CMK (cell line): ENCODE results near the gene DNAJC27.
"Not testable (repeated sequence)": the region's sequence is repeated elsewhere in the genome, so short reads cannot be mapped to it uniquely, and the experiment has no call there.

ENCODE experiments used
- DNase-seq: peaks from one replicate; pipeline ENCODE4 v3.0.0-alpha.2; 2010; ENCODE audit warnings: low read depth

Gene DNAJC27

GRCh38 chr2:24971536-24972314 lies at the start of gene DNAJC27:
Gene DNAJC27, minus strand, starts transcription at chr2:24971955. Its CDS starts 51 bp downstream, at chr2:24971904.
- peak; percentile 96 for DNase-seq

GRCh38 chr2:25018681-25019080 lies 46.9 kb upstream of the DNAJC27 start:
- DNase-seq = no peak

- DNase-seq = no peak
Observed at GRCh38 chr2:25014631-25015030, 42.9 kb upstream of the DNAJC27 start.

DNA sequence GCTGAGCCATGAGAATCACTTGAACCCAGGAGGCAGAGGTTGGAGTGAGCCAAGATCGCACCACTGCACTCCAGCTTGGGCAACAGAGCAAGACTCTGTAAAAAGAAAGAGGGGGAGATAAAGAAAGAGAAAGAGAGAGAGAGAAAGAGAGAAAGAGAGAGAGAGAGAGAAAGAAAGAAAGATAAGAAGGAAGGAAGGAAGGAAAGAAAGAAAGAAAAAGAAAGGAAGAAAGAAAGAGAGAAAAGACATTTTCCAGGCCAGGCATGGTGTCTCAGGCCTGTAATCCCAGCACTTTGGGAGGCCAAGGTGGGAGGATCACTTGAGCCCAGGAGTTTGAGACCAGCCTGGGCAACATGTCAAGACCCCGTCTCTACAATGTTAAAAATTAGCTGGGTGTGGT lies 39.6 kb upstream of the DNAJC27 start:
- DNase-seq = not testable (repeated sequence)

DNA sequence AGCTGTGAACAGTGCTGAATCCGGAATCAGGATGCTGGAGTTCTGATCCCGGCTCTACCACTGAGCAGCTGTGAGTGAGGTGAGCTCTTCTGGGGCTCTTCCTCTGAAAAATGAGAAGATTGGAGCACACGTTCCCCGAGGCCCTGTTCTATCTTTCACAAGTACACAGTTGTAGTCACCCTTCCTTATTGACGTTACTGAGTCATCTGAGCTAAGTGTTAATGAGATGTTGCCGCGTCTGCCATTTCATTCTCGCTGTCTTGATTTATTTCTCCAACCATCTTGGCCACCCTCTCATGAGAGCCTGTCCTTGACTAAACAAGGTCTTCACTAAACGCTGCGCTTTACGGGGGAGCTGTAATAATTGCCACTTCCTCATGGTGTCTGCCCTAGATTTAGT lies 38.2 kb upstream of the DNAJC27 start:
- DNase-seq = no peak

DNA sequence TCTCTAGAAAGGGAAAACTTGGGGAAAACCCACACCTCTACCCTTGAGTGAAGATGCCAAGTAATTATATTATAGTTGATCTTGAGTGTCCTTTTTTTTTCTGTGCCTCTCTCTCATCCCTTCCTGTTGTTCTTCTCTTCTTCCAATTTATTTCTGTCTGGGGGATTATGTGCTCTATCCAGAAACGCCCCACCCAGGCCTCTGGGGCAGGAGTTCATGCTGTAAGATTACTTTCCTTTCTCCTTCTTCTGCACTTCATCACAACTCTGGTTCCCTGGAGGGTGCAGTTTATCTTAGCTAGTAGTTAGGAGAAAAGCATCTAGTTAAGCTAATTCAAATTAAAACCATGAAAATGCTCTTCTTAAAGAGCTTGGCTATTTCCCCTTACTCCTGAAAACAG lies 30.3 kb upstream of the DNAJC27 start:
- no peak for DNase-seq

GRCh38 chr2:25001325-25001637 lies 29.5 kb upstream of the DNAJC27 start:
- no peak for DNase-seq

GRCh38 chr2:25000503-25001324 lies 29.0 kb upstream of the DNAJC27 start:
- no peak for DNase-seq

DNA sequence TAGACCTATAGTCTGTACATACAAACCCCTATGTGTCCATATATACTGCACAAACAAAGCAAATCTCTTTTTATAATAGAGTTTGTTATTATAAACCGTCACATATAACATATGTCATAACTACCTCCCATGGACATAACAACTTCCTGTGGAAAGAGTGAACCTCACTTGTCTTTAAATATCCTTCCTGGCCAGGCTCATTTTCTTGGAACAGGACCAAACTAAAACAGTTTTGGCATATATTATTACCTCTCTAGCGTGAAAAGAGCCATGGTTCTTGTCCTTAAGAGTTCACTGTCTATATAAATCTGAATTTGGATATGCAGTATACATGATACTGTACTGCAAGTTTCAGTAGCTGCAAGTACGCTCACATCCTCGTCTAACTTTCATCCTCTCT lies 28.3 kb upstream of the DNAJC27 start:
- DNase-seq = no peak

- not testable (repeated sequence) for DNase-seq
Observed at GRCh38 chr2:24999097-24999496, 27.3 kb upstream of the DNAJC27 start.

DNA sequence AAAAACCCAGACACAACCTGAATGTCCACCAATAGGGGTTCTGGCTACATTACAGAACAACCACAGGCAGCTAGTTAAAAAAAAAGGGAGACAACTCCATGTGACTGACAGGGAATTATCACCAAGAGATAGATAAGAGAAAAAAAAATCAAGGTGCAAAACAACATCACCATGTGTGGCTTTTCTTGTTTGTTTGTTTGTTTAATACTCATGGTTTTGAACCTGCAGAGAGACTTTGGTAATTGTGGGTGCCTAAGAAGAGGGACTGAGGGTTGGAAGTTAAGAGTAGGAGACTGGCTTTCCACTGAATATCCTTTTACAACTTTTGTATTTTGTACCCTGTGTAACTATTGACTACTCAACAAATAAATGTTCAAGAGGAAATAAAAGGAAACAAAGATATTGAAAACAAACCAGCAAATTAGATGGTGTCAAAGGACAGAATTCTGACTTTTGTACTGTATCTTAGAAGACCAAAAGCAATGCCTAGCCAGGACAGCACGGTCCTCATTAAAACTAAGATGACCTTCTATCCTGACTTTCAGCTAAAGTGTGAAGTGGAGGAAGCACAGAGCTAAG lies 22.5 kb upstream of the DNAJC27 start:
- DNase-seq = no peak

DNA sequence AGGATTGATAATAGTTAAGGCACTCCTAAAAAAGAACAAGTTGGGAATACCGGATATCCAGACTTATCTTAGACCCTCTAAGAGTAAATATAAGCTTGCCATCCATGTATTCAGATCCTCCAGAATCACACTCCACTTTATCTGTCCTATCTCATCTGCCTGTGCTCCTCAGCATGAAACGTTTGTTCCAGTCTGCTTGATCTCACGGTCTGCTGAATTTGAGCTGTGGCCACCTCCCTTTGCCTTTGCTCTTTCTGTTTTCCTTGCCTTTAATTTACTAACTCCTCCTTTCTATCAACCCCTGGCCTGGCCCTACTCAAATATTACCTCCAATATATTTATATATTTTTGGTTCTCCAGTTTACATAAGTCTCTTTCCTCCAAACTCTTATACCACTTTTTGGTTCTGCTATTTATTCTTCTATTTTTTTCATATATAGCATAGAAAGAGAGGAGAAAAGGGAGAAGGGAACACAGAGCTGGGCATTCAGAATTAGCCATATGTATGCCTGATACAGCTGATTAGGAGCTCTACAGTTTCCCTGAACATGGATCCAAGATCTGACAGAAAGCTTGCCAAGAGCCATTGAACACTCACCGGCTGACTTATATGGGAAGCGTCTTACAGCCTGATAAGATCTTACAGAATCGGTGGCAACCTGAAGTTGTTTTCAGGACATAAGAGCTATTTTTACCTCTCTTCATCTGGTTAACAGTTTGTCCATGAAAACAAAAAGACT lies 21.8 kb upstream of the DNAJC27 start:
- no peak for DNase-seq

DNA sequence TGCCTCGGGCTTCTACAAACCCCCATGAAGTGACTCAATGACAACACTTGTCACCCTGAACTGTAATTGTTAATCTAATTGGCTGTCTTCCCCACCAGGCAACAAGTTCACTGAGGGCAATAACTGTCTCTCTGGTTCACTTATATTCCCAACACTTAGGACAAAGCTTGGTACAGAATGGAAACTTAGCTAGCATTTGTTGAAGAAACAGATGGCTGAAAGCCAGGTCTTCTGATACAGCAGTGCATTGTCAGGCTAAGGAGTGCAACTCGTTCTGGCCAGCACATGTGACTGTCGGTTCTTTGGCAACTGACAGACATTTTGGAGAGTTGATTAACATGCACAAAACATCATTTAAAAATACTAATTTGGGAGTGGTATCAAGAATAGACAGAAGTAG lies 14.6 kb upstream of the DNAJC27 start:
- DNase-seq = no peak

DNA sequence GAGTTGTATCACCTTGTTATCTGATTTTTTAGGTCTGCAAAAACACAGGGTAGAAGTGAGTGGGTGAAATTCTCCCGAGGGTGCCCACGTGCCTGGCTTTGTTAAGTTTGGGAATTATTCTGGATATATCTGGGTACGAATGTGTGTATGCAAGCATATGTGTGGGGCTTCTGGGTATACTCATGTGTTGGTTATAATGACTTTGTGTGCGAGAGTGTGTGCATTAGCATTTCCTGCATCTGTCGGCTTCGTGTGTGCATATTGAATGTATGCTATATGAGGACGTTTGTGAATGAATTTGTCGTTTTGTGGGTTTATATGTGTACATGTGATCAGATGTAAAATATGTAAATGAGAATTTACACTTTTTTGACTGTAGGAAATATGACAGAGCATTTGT lies 13.8 kb upstream of the DNAJC27 start:
- no peak for DNase-seq

- no peak for DNase-seq
Observed at GRCh38 chr2:24984912-24985311, 13.2 kb upstream of the DNAJC27 start.

DNA sequence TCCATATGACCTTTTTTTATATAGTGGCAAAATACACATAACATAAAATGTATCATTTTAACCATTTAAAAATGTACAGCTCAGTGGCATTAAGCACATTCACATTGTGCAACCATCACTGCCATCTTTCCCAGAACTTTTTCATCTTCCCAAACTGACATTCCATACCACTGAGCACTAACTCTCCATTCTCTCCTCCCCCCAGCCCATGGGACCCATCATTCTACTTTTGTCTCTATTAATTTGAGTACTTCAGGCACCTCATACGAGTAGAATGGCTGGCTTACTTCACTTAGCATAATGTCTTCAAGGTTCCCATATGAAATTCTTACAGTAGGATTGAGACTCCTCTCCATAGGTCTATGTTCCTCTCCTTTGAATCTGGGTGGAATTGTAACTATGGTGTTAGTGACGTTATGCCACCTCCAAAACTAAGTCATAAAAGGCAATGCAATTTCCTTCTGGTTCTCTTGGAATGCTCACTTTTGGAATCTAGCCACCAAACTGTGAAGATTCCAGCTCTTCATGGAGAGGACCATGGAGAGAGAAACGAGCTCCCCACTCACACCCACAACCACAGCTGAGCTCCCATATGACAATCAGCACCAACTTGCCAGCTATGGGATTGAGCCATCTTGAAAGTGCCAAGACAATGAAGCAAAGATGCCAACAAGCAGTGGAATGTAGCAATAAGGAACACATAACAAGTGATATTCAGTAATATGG lies 9.8 kb upstream of the DNAJC27 start:
- no peak for DNase-seq

- no peak for DNase-seq
Observed at GRCh38 chr2:24978661-24979060, 6.9 kb upstream of the DNAJC27 start.

GRCh38 chr2:24977631-24978030 lies 5.9 kb upstream of the DNAJC27 start:
- no peak for DNase-seq

DNA sequence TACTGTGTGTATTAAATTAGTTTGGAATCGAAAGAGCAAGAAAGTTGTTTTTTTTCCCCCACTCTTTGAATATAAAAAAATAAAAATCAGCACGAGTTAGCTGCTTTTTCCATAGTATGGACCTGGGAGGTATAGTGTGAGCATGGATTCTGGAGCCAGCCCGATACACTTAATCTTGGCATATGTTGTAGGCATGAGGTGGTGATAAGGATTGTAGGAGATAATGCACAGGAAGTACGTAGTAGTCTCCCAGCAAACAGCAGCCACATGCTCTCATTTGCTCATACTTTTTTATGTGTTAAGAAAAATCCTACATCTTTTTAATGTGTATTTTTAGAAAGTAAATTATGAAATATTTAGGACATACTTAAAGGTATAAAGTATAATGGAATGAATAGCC lies 2.1 kb upstream of the DNAJC27 start:
- peak; percentile 7 for DNase-seq

- DNase-seq = peak; percentile 15
Observed at GRCh38 chr2:24972315-24972961, 683 bp upstream of the DNAJC27 start.

- no peak for DNase-seq
Observed at GRCh38 chr2:24971286-24971535, 544 bp downstream of the DNAJC27 start.
